CD14-positive monocyte (primary cell): Measurements from ENCODE around the gene PLOD2. TPM values are rescaled to one million over a fixed set of nuclear protein-coding genes. Genes with fewer than 3 reads are reported as not detected.

Source experiments
- DNase-seq, 3 donors: peaks; one replicate each; pipeline ENCODE4 v3.0.0-alpha.2; 2011 to 2022
- H2AFZ ChIP-seq: 2 replicates; pipeline ENCODE4 v1.6.0; 2012; ENCODE audit warnings: mild to moderate bottlenecking, low read depth, low read length, inconsistent platforms; ENCODE audit not compliant: insufficient read depth, poor library complexity, severe bottlenecking
- H3K27ac ChIP-seq, 2 donors: 1 replicate in 1 of 2; 2 replicates in 1 of 2; pipeline ENCODE4 v1.5.1; 2012 to 2013; ENCODE audit warnings: low read length in 2 of 2, control low read depth in 1 of 2, inconsistent platforms in 1 of 2, low read depth in 1 of 2, mild to moderate bottlenecking in 1 of 2
- H3K27me3 ChIP-seq, 2 donors: one replicate each; pipeline versions ENCODE4 v1.6.0 to v1.6.1; 2011 to 2013; ENCODE audit warnings: low read length in 2 of 2; ENCODE audit not compliant: control insufficient read depth in 2 of 2, insufficient read depth in 2 of 2
- H3K36me3 ChIP-seq, 2 donors: replicated peaks in 1 of 2; 1 replicate in 1 of 2; 2 replicates in 1 of 2; pipeline versions ENCODE4 v1.5.1 to v1.6.1; 2012 to 2013; ENCODE audit warnings: low read length in 2 of 2, control low read depth in 1 of 2, inconsistent platforms in 1 of 2, mild to moderate bottlenecking in 1 of 2; ENCODE audit not compliant: insufficient read depth in 2 of 2, control insufficient read depth in 1 of 2
- H3K4me1 ChIP-seq, 2 donors: 1 replicate in 1 of 2; 2 replicates in 1 of 2; pipeline versions ENCODE4 v1.5.1 to v1.6.1; 2012 to 2013; ENCODE audit warnings: low read length in 2 of 2, control low read depth in 1 of 2, inconsistent platforms in 1 of 2, mild to moderate bottlenecking in 1 of 2, moderate library complexity in 1 of 2; ENCODE audit not compliant: insufficient read depth in 2 of 2, control insufficient read depth in 1 of 2
- H3K4me2 ChIP-seq: replicated peaks from 2 replicates; pipeline ENCODE3; 2012; ENCODE audit warnings: low read length, moderate library complexity, mild to moderate bottlenecking; ENCODE audit not compliant: poor library complexity, severe bottlenecking; ENCODE audit errors: extremely low read depth
- H3K4me3 ChIP-seq, 3 experiments: fragments of 200-600 bp in 1 of 3; sonication (generic) in 1 of 3; replicated peaks in 1 of 3; 1 replicate in 2 of 3; 2 replicates in 1 of 3; pipeline ENCODE4 v1.5.1; 2011 to 2013; ENCODE audit warnings: low read length in 3 of 3, mild to moderate bottlenecking in 3 of 3, control low read depth in 2 of 3, low read depth in 2 of 3, inconsistent platforms in 1 of 3, moderate library complexity in 1 of 3
- H3K79me2 ChIP-seq: 2 replicates; pipeline ENCODE4 v1.6.0; 2012; ENCODE audit warnings: mild to moderate bottlenecking, control low read depth, inconsistent platforms, low read length, moderate library complexity; ENCODE audit not compliant: insufficient read depth
- H3K9ac ChIP-seq: 2 replicates; pipeline ENCODE4 v1.6.0; 2017; ENCODE audit warnings: low read length, mild to moderate bottlenecking; ENCODE audit not compliant: insufficient read depth, poor library complexity, severe bottlenecking
- H3K9me3 ChIP-seq, 2 donors: replicated peaks in 1 of 2; 1 replicate in 1 of 2; 2 replicates in 1 of 2; pipeline versions ENCODE4 v1.5.1 to v1.6.1; 2012 to 2013; ENCODE audit warnings: low read length in 2 of 2, control low read depth in 1 of 2; ENCODE audit not compliant: control insufficient read depth in 1 of 2, insufficient read depth in 1 of 2
- H4K20me1 ChIP-seq: 2 replicates; pipeline ENCODE4 v1.6.0; 2012; ENCODE audit warnings: mild to moderate bottlenecking, low read length, control low read depth, moderate library complexity; ENCODE audit not compliant: insufficient read depth
- H3K27ac Mint-ChIP-seq, 7 donors: one replicate each; pipeline ENCODE4 v1.8.0; 2020; ENCODE audit warnings: mild to moderate bottlenecking in 7 of 7, mixed read lengths in 7 of 7, moderate library complexity in 6 of 7, inconsistent platforms in 2 of 7
- H3K27me3 Mint-ChIP-seq, 3 donors: one replicate each; pipeline ENCODE4 v1.8.0; 2021 to 2022; ENCODE audit warnings: low read depth in 3 of 3, mild to moderate bottlenecking in 3 of 3, mixed read lengths in 3 of 3, moderate library complexity in 3 of 3, inconsistent platforms in 1 of 3
- H3K36me3 Mint-ChIP-seq, 2 donors: one replicate each; pipeline ENCODE4 v1.8.0; 2020; ENCODE audit warnings: mixed read lengths in 2 of 2, inconsistent platforms in 1 of 2, mild to moderate bottlenecking in 1 of 2
- H3K4me1 Mint-ChIP-seq: one replicate; pipeline ENCODE4 v1.8.0; 2020; ENCODE audit warnings: mild to moderate bottlenecking, mixed read lengths
- H3K4me3 Mint-ChIP-seq, 2 donors: one replicate each; pipeline ENCODE4 v1.8.0; 2020; ENCODE audit warnings: mild to moderate bottlenecking in 2 of 2, mixed read lengths in 2 of 2, moderate library complexity in 1 of 2
- H3K9me3 Mint-ChIP-seq, 7 donors: one replicate each; pipeline ENCODE4 v1.8.0; 2020 to 2022; ENCODE audit warnings: mixed read lengths in 7 of 7, mild to moderate bottlenecking in 6 of 7, moderate library complexity in 6 of 7, inconsistent platforms in 2 of 7
- CTCF ChIP-seq: fragments of 200-600 bp; IDR thresholded peaks from one replicate; pipeline ENCODE4 v1.8.0; 2022; ENCODE audit warnings: antibody characterized with exemption, mild to moderate bottlenecking
- WGBS: methylation state at CpG from one replicate; pipeline ENCODE4 v1.1.5; 2013; ENCODE audit warnings: missing lambda C conversion rate; ENCODE audit not compliant: insufficient coverage; 5-methylcytosine and 5-hydroxymethylcytosine counted together
- intact Hi-C, 2 donors: fragments of 100-400 bp; cut with micrococcal nuclease; formaldehyde crosslinking; loops; one replicate each; pipeline versions ENCODE4 v1.15.0 to v1.15.1; 2023
- polyA plus RNA-seq, 3 donors: library from polyadenylated mRNA; depleted of rRNA in 1 of 3; unstranded in 2 of 3; stranded (reverse) in 1 of 3; fragments of 300-500 nt in 2 of 3; fragments of >200 nt in 1 of 3; fragmentation: Illumina TruSeq in 2 of 3; gene quantifications; 1 replicate in 2 of 3; 2 replicates in 1 of 3; pipeline ENCODE4 v1.2.3, GENCODE V29; 2012 to 2021

PLOD2 gene
- polyA plus RNA-seq, 3 donors, result not detected

- no peak for TF ChIP-seq CTCF
- Histone ChIP-seq H3K4me3 (no peak overlapping the region), H3K27ac (no peak overlapping the region), H3K9ac (no peak overlapping the region), H2AFZ (no peak overlapping the region), H3K4me2 (no peak overlapping the region), H3K27me3 (no peaks in the 10 kb centered on the region), H3K4me1 (no peaks in the 10 kb centered on the region), H4K20me1 (no peaks in the 10 kb centered on the region), H3K79me2 (no peaks in the 10 kb centered on the region), H3K9me3 (no peaks in the 10 kb centered on the region), H3K36me3 (no peaks in the 10 kb centered on the region)
- no peak overlapping the region for H3K4me3 Mint-ChIP-seq
- DNase-seq, result no peak
- H3K27me3 Mint-ChIP-seq, result peaks cover 0 to 2% (median 0%) of the 10 kb centered on the region in 3 donors
- no peaks in the 10 kb centered on the region for H3K36me3 Mint-ChIP-seq
- intact Hi-C loops, result no loop called here
- H3K27ac Mint-ChIP-seq, result no peak overlapping the region
- H3K4me1 Mint-ChIP-seq, result no peaks in the 10 kb centered on the region
- no CpG with 5 or more reads among the region's 1 CpG for WGBS
- H3K9me3 Mint-ChIP-seq, result peaks cover 0 to 2% (median 0%) of the 10 kb centered on the region in 7 donors
Observed at GRCh38 chr3:146128939-146129338, 32.0 kb downstream of the PLOD2 start.

- no peak for TF ChIP-seq CTCF
- Histone ChIP-seq H3K9me3 (no peaks in the 10 kb centered on the region), H3K9ac (no peak overlapping the region), H3K4me3 (no peak overlapping the region), H2AFZ (no peak overlapping the region), H3K4me1 (no peaks in the 10 kb centered on the region), H3K79me2 (no peaks in the 10 kb centered on the region), H4K20me1 (no peaks in the 10 kb centered on the region), H3K4me2 (no peak overlapping the region), H3K27me3 (no peaks in the 10 kb centered on the region), H3K36me3 (no peaks in the 10 kb centered on the region), H3K27ac (no peak overlapping the region)
- intact Hi-C loops, result no loop called here
- Mint-ChIP-seq H3K27me3 (peaks cover 0 to 2% (median 2%) of the 10 kb centered on the region in 3 donors), H3K4me3 (no peak overlapping the region), H3K9me3 (peaks cover 0 to 4% (median 0%) of the 10 kb centered on the region in 7 donors), H3K4me1 (no peaks in the 10 kb centered on the region), H3K27ac (no peak overlapping the region), H3K36me3 (no peaks in the 10 kb centered on the region)
- no peak for DNase-seq
- WGBS, result no CpG with 5 or more reads among the region's 1 CpG
Observed at GRCh38 chr3:146128179-146128578, 32.8 kb downstream of the PLOD2 start.
